GM19463 (cell line): ENCODE data around the gene F2RL2.
"Not testable (repeated sequence)": the region's sequence is repeated elsewhere in the genome, so short reads cannot be mapped to it uniquely, and the experiment has no call there.

Source experiments
- ATAC-seq: cut with Tn5 transposase; IDR thresholded peaks from one replicate; pipeline ENCODE4 v1.9.1; 2021; ENCODE audit warnings: mild to moderate bottlenecking, moderate library complexity; ENCODE audit not compliant: unreplicated experiment

Gene F2RL2

GRCh38 chr5:76625087-76625815, 2.0 kb upstream of the F2RL2 start:
- no peak for ATAC-seq

- ATAC-seq: no peak
These were observed 1.1 kb downstream of the F2RL2 start for GRCh38 chr5:76622076-76622475.

GRCh38 chr5:76620166-76620565, 3.0 kb downstream of the F2RL2 start:
- ATAC-seq: no peak

GRCh38 chr5:76617675-76618074, 5.5 kb downstream of the F2RL2 start:
- no peak for ATAC-seq

- ATAC-seq: no peak
These were observed 6.0 kb downstream of the F2RL2 start for GRCh38 chr5:76617229-76617628.

- no peak for ATAC-seq
These were observed 7.0 kb downstream of the F2RL2 start for GRCh38 chr5:76616206-76616605.

GRCh38 chr5:76615759-76616158, 7.4 kb downstream of the F2RL2 start:
- ATAC-seq: no peak

- no peak for ATAC-seq
These were observed 10.3 kb downstream of the F2RL2 start for GRCh38 chr5:76612942-76613341.

GRCh38 chr5:76610196-76610595, 13.0 kb downstream of the F2RL2 start:
- no peak for ATAC-seq

GRCh38 chr5:76608833-76609232, 14.4 kb downstream of the F2RL2 start:
- ATAC-seq: no peak

- no peak for ATAC-seq
These were observed 15.8 kb downstream of the F2RL2 start for GRCh38 chr5:76607353-76607871.

GRCh38 chr5:76606701-76607100, 16.5 kb downstream of the F2RL2 start:
- no peak for ATAC-seq

GRCh38 chr5:76604838-76605237, 18.4 kb downstream of the F2RL2 start:
- no peak for ATAC-seq

GRCh38 chr5:76603991-76604390, 19.2 kb downstream of the F2RL2 start:
- ATAC-seq: not testable (repeated sequence)

GRCh38 chr5:76602094-76602726, 21.0 kb downstream of the F2RL2 start:
- no peak for ATAC-seq

- no peak for ATAC-seq
These were observed 21.7 kb downstream of the F2RL2 start for GRCh38 chr5:76601470-76601869.

- no peak for ATAC-seq
These were observed 22.5 kb downstream of the F2RL2 start for GRCh38 chr5:76600716-76601115.

GRCh38 chr5:76598531-76598930, 24.7 kb downstream of the F2RL2 start:
- no peak for ATAC-seq

- no peak for ATAC-seq
These were observed 27.3 kb downstream of the F2RL2 start for GRCh38 chr5:76595755-76596481.

GRCh38 chr5:76594107-76594506, 29.1 kb downstream of the F2RL2 start:
- ATAC-seq: no peak

GRCh38 chr5:76592692-76593091, 30.5 kb downstream of the F2RL2 start:
- ATAC-seq: no peak

GRCh38 chr5:76591366-76591765, 31.8 kb downstream of the F2RL2 start:
- no peak for ATAC-seq
